ENCODE results near the gene DAZ4. TPM values are rescaled to one million over a fixed set of nuclear protein-coding genes. Genes with fewer than 3 reads are reported as not detected.
"Not testable (repeated sequence)": the region's sequence is repeated elsewhere in the genome, so short reads cannot be mapped to it uniquely, and the experiment has no call there.

The DAZ4 gene, protein sequence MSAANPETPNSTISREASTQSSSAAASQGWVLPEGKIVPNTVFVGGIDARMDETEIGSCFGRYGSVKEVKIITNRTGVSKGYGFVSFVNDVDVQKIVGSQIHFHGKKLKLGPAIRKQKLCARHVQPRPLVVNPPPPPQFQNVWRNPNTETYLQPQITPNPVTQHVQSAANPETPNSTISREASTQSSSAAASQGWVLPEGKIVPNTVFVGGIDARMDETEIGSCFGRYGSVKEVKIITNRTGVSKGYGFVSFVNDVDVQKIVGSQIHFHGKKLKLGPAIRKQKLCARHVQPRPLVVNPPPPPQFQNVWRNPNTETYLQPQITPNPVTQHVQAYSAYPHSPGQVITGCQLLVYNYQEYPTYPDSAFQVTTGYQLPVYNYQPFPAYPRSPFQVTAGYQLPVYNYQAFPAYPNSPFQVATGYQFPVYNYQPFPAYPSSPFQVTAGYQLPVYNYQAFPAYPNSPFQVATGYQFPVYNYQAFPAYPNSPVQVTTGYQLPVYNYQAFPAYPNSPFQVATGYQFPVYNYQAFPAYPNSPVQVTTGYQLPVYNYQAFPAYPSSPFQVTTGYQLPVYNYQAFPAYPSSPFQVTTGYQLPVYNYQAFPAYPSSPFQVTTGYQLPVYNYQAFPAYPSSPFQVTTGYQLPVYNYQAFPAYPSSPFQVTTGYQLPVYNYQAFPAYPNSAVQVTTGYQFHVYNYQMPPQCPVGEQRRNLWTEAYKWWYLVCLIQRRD
- total RNA-seq (not detected in 2 replicates), polyA plus RNA-seq (not detected in 2 replicates)

DNA sequence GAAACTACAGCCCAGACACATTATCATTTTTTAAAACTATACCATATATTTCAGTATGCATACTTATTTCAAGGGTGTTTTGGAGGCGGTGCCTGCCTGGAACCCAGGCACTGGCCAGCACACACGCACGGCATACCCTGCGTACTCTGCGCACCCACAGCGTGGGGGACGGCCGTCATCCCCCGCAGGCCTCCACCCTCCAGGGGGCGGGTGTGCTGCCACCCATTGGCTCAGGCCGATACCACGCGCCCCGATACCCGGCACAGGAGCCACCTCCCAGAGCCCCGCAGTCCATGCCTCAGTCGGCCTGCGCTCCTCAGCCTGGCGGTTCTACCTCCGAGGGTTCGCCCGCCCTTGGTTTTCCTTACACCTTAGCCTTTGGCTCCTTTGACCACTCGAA is at the start of gene DAZ4:
TSS of gene DAZ4 (plus strand) at position 301 of the 400 bp plus-strand sequence. CDS start 208 bp downstream, outside the sequence.
- not testable (repeated sequence) for H3K4me1 ChIP-seq (ENCODE audit: insufficient read depth); H3K27me3 ChIP-seq; DNase-seq (ENCODE audit: low spot score); H3K9me3 ChIP-seq (ENCODE audit: low read depth); H4K20me1 ChIP-seq (ENCODE audit: insufficient read depth, poor library complexity, severe bottlenecking); H3K27ac ChIP-seq; H2AFZ ChIP-seq; H3K9me2 ChIP-seq (replicated peaks; ENCODE audit: insufficient read depth); H3K36me3 ChIP-seq (replicated peaks; ENCODE audit: insufficient read depth, low read depth); H3K79me2 ChIP-seq; H3K4me3 ChIP-seq; H3K4me2 ChIP-seq
- no CpG with 5 or more reads among the region's 23 CpGs for WGBS (ENCODE audit: low lambda C conversion rate, missing lambda C conversion rate)

DNA sequence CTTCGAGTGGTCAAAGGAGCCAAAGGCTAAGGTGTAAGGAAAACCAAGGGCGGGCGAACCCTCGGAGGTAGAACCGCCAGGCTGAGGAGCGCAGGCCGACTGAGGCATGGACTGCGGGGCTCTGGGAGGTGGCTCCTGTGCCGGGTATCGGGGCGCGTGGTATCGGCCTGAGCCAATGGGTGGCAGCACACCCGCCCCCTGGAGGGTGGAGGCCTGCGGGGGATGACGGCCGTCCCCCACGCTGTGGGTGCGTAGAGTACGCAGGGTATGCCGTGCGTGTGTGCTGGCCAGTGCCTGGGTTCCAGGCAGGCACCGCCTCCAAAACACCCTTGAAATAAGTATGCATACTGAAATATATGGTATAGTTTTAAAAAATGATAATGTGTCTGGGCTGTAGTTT is 20.4 kb upstream of the DAZ4 start, which contains the start of gene DAZ3:
TSS of gene DAZ3 (minus strand) at position 101 of the 400 bp plus-strand sequence. CDS start 208 bp downstream, outside the sequence.
- not testable (repeated sequence) for H2AFZ ChIP-seq; DNase-seq (ENCODE audit: low spot score); H3K4me3 ChIP-seq; H3K79me2 ChIP-seq; H3K4me1 ChIP-seq (ENCODE audit: insufficient read depth); H3K9me3 ChIP-seq (ENCODE audit: low read depth); H3K4me2 ChIP-seq; H3K9me2 ChIP-seq (replicated peaks; ENCODE audit: insufficient read depth); H3K36me3 ChIP-seq (replicated peaks; ENCODE audit: insufficient read depth, low read depth); H4K20me1 ChIP-seq (ENCODE audit: insufficient read depth, poor library complexity, severe bottlenecking); H3K27me3 ChIP-seq; H3K27ac ChIP-seq
- WGBS (ENCODE audit: low lambda C conversion rate, missing lambda C conversion rate), result no CpG with 5 or more reads among the region's 23 CpGs

DNA sequence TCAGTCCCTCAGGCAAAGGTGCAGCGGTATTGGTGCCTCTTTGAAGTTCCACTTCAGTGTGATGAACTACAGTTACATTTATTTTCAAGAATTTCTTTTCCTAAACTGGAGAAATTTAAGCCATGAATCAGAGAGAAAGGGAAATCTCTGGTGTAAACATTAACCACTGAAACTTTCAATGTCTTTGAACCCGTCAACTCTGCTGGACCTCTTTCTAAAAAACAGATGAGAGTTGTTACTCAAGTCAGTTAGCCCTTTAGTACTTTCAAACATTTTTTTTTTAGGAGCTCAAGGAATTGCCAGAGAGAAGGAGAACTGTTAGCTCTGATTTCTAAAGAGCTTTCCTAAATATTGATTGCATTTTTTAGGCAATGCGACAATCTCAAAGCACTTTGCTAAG is 11.9 kb upstream of the DAZ4 start:
- not testable (repeated sequence) for H3K4me3 ChIP-seq; H3K4me1 ChIP-seq (ENCODE audit: insufficient read depth); H3K36me3 ChIP-seq (replicated peaks; ENCODE audit: insufficient read depth, low read depth); H4K20me1 ChIP-seq (ENCODE audit: insufficient read depth, poor library complexity, severe bottlenecking); H3K9me2 ChIP-seq (replicated peaks; ENCODE audit: insufficient read depth); H3K79me2 ChIP-seq; DNase-seq (ENCODE audit: low spot score); H3K27me3 ChIP-seq; H3K9me3 ChIP-seq (ENCODE audit: low read depth); H2AFZ ChIP-seq; H3K4me2 ChIP-seq; H3K27ac ChIP-seq
- WGBS (ENCODE audit: low lambda C conversion rate, missing lambda C conversion rate), result no CpG with 5 or more reads among the region's 3 CpGs

- H3K4me2 ChIP-seq; H3K9me3 ChIP-seq (ENCODE audit: low read depth); H3K9me2 ChIP-seq (replicated peaks; ENCODE audit: insufficient read depth); H2AFZ ChIP-seq; H3K27me3 ChIP-seq; H4K20me1 ChIP-seq (ENCODE audit: insufficient read depth, poor library complexity, severe bottlenecking); H3K36me3 ChIP-seq (replicated peaks; ENCODE audit: insufficient read depth, low read depth); H3K27ac ChIP-seq; H3K79me2 ChIP-seq; H3K4me3 ChIP-seq; H3K4me1 ChIP-seq (ENCODE audit: insufficient read depth); DNase-seq (ENCODE audit: low spot score): not testable (repeated sequence)
- WGBS (ENCODE audit: low lambda C conversion rate, missing lambda C conversion rate), result no CpG with 5 or more reads among the region's 4 CpGs
These were observed 9.4 kb upstream of the DAZ4 start for GRCh38 chrY:24824184-24824879.

DNA sequence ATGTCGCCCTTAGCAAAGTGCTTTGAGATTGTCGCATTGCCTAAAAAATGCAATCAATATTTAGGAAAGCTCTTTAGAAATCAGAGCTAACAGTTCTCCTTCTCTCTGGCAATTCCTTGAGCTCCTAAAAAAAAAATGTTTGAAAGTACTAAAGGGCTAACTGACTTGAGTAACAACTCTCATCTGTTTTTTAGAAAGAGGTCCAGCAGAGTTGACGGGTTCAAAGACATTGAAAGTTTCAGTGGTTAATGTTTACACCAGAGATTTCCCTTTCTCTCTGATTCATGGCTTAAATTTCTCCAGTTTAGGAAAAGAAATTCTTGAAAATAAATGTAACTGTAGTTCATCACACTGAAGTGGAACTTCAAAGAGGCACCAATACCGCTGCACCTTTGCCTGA is 8.7 kb upstream of the DAZ4 start:
- H3K4me3 ChIP-seq; H3K27ac ChIP-seq; H3K36me3 ChIP-seq (replicated peaks; ENCODE audit: insufficient read depth, low read depth); H3K4me1 ChIP-seq (ENCODE audit: insufficient read depth); H2AFZ ChIP-seq; H3K4me2 ChIP-seq; H3K9me2 ChIP-seq (replicated peaks; ENCODE audit: insufficient read depth); H4K20me1 ChIP-seq (ENCODE audit: insufficient read depth, poor library complexity, severe bottlenecking); DNase-seq (ENCODE audit: low spot score); H3K27me3 ChIP-seq; H3K79me2 ChIP-seq; H3K9me3 ChIP-seq (ENCODE audit: low read depth): not testable (repeated sequence)
- no CpG with 5 or more reads among the region's 4 CpGs for WGBS (ENCODE audit: low lambda C conversion rate, missing lambda C conversion rate)

Other genes starting within 250 kb of the DAZ4 start
- not detected in 2 replicates for gene BPY2B, start 215.9 kb upstream of the DAZ4 start, total RNA-seq
- gene BPY2B, start 215.9 kb upstream of the DAZ4 start, polyA plus RNA-seq, result not detected in 2 replicates
- gene DAZ3, start 20.5 kb upstream of the DAZ4 start, total RNA-seq, result not detected in 2 replicates
- gene DAZ3, start 20.5 kb upstream of the DAZ4 start, polyA plus RNA-seq, result not detected in 2 replicates
- not detected in 2 replicates for gene BPY2C, start 218.2 kb downstream of the DAZ4 start, total RNA-seq
- not detected in 2 replicates for gene BPY2C, start 218.2 kb downstream of the DAZ4 start, polyA plus RNA-seq